Urinary bladder (tissue), 4 donors: Measurements from ENCODE around the gene RIOK2. TPM values are rescaled to one million over a fixed set of nuclear protein-coding genes. Genes with fewer than 3 reads are reported as not detected.

ENCODE experiments used
- DNase-seq: peaks from one replicate; pipeline ENCODE4 v3.0.0-alpha.2; 2015; ENCODE audit errors: extremely low spot score
- H3K27ac ChIP-seq: one replicate; pipeline ENCODE4 v1.5.1; 2013; ENCODE audit warnings: low read depth, mild to moderate bottlenecking, moderate library complexity
- H3K36me3 ChIP-seq: one replicate; pipeline ENCODE4 v1.6.1; 2013; ENCODE audit warnings: mild to moderate bottlenecking, moderate library complexity; ENCODE audit not compliant: insufficient read depth
- H3K4me1 ChIP-seq: one replicate; pipeline ENCODE4 v1.6.1; 2013; ENCODE audit warnings: mild to moderate bottlenecking, moderate library complexity; ENCODE audit not compliant: insufficient read depth
- H3K4me3 ChIP-seq: one replicate; pipeline ENCODE4 v1.5.1; 2013; ENCODE audit warnings: low read depth, low read length
- WGBS: extraction: QIAGEN DNeasy Blood & Tissue Kit; methylation state at CpG from one replicate; pipeline ENCODE4 v1.1.7; 2013; 5-methylcytosine and 5-hydroxymethylcytosine counted together
- polyA plus RNA-seq: library from polyadenylated mRNA; stranded (reverse); fragments of 200-250 nt; gene quantifications from one replicate; pipeline ENCODE4 v1.2.3, GENCODE V29; 2013
- total RNA-seq: library from RNA; depleted of rRNA; stranded (reverse); fragments of >200 nt; gene quantifications from one replicate; pipeline ENCODE4 v1.2.3, GENCODE V29; 2014
- donor health status: healthy with polysubstance abuse.
- donor health status: healthy.

RIOK2 gene
- total RNA-seq = 38.8 TPM
- 10.2 TPM for polyA plus RNA-seq

DNA sequence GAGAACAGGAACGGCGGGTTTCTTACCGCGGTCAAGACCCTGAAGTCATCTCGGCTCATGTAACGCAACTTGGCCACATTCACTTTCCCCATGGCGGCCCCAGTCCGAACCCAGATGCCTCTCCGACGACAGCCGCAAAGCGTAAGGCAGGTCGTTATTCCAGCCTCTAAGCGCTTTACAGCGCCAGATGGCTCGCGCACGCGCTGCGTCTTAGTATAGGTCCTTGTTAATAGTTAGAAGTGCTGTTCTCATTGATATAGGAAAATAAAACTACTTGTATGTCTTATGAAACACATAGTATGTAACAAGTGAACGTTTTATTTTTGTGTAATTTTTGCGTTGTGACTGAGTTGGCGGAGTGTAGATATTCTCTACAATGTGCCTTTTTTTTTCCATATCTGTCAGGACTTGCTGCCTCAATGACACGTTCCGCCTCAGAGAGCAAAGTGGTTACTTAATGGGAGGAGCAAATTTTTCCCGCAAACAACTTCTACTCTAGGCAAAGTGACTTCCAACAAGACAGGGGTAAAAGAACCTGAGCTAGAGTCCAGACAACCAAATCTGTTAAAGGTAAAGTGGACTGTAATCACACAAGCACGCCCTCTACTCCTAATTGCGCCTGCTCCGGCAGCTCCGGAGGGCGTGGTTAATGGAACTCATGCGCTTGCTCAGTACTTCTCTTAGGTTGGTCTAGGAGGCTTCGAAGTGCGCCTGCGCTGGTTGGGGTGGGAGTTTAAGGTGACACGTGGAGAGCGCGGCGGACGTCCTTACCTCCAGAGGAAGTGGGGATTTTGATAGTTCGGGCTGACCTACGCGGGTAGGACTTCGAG, at the start of gene RIOK2:
Gene RIOK2 (minus strand): TSS at position 148 of the 830 bp plus-strand sequence. CDS start 56 bp downstream, at position 92.
- under 1% methylated on average over 44 of the region's 44 CpGs for WGBS

DNA sequence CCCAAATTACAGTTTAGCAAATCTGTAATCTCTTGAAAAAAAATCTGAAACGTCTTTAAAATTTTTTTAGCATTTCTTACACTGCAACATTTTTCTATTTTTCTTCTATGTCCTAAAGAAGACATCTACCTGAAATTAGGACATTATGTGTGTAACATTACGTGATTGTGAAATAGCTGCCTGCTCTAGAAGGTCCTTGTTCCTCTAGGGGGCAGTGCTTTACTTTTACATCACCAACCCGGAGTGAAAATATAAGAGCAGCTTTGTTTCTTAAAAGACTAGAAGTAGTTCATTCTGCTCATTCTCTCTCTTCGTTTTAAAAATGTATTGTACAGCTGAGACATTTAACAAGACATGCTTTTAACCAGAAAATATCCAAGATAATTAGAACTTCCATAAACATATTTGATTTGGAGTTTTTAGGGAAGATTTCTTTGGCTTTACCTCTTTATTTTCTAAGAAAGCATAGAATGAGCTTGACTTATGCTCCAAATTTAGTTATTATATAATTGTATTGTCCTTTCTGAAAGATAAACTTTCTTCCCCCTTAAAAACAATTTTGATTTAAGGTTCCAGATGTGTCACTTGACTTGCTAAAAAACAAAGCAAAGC, 48.1 kb upstream of the RIOK2 start:
- Histone ChIP-seq H3K36me3 (no peaks in the 10 kb centered on the region), H3K27ac (no peak overlapping the region)
- peak; percentile 58 for DNase-seq

More for the DNA sequence above, at the start of gene RIOK2:
- peak; percentile 94 for DNase-seq
- H3K27ac ChIP-seq = peak within 1 kb of the TSS; percentile 84
- H3K4me3 ChIP-seq = peak within 1 kb of the TSS; percentile 94
- no peaks in the 10 kb centered on the region for H3K4me1 ChIP-seq
- H3K36me3 ChIP-seq = no peaks in the 10 kb centered on the region

DNA sequence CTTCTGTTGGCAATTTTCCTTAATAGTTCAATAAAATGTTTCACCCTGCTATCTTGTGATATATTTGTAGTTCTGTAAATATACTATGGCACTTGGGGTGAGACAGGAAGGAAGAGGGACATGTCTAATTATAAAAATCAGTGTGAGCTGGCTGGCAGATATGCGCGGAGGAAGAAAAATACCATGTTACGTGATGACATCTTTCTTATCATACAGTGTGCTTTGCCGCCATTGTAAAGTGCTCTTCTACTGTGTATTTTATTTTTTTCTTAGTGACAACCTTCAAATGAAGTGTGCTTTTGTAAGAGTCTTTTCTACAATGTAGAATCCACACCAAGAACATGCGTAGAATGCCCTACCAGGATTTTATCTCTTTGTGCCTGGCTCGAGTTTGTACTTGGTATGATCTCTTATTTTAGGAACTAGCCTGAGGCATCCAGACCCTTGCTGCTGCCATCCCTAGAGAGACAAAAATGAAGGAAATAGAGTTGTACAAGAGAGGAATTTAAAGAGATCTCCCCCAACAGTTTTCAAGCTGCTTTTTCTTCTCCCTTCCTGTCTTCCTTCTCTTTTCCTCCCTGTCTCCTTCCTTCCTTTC, 46.7 kb upstream of the RIOK2 start:
- DNase-seq = no peak
- Histone ChIP-seq H3K4me3 (no peak overlapping the region), H3K27ac (no peak overlapping the region), H3K4me1 (no peaks in the 10 kb centered on the region), H3K36me3 (no peaks in the 10 kb centered on the region)
- 54% methylated on average over 6 of the region's 6 CpGs for WGBS

More for the DNA sequence above, 48.1 kb upstream of the RIOK2 start:
- WGBS = 4% methylated on average over 4 of the region's 4 CpGs
- Histone ChIP-seq H3K4me1 (no peaks in the 10 kb centered on the region), H3K4me3 (no peak overlapping the region)

DNA sequence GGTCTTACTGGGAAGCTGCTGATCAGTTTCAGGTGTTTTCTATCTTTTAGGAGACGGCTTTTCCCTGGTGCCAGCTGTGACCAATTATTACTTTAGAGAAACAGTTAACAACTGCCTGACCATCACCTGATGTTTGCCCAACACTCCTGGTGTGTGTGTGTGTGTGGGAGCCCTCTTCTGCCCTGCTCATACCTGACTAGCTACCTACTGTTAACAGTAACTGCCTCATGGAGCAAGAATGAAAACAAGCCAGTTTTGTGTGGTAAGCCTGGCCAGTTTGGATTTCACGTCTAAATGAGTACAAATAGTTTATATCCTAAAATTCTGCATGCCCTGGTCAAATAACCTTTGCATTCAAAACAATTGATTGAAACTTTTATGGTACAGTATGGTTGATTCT, 46.1 kb upstream of the RIOK2 start:
- Histone ChIP-seq H3K27ac (no peak overlapping the region), H3K4me3 (no peak overlapping the region), H3K36me3 (no peaks in the 10 kb centered on the region), H3K4me1 (no peaks in the 10 kb centered on the region)
- DNase-seq = no peak
- WGBS = 77% methylated on average over 2 of the region's 2 CpGs

DNA sequence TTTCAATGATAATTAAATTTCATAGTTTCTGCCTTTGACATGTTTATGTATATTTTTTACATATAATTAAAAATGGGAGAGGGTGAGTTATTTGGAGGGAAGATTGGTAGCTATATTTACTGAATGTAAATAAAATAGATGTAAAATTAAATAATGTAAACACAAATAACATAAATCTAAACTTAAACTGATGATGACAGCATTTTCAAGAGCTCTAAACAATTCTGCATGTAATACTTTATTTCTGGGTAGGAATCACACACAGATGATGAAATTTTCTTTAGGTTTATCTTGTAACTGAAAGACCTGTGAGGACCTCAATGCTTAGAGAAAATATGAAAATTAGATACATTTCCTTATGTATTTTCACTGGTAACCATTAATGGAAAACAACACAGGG, 42.2 kb upstream of the RIOK2 start:
- no peak for DNase-seq
- Histone ChIP-seq H3K27ac (no peak overlapping the region), H3K4me1 (no peaks in the 10 kb centered on the region), H3K4me3 (no peak overlapping the region), H3K36me3 (no peaks in the 10 kb centered on the region)

DNA sequence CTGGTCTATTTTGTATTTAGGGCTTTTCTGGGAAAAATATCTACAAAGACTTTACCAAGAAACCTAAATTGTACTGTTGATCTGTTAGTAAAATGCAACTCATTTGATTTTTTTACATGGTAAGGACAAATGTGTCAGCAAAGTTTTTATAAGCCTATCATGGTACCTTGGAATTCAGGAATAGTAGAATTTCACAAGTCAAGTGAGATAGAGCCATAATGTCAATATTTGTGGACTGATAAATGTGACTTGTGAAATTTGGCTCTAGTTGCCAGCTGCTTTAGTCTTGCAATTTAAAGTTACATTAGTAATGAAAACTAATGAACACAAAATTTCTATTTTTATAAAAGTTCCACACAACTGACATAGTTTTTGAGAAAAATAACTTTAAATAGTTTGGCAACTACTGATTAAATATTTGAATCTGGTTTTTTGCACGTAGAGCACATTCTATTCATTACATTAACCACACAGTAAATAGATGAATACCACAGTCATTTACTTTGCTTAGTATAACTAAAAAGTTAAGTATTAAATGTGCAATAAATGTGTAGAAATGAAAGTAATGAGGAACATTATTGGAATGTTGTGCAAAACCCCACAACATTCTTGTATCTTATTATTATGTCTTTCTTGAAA, 41.2 kb upstream of the RIOK2 start:
- no peak overlapping the region for H3K27ac ChIP-seq
- no peaks in the 10 kb centered on the region for H3K4me1 ChIP-seq
- DNase-seq = no peak
- no peak overlapping the region for H3K4me3 ChIP-seq
- WGBS = 61% methylated on average over 1 of the region's 1 CpG
- no peaks in the 10 kb centered on the region for H3K36me3 ChIP-seq

DNA sequence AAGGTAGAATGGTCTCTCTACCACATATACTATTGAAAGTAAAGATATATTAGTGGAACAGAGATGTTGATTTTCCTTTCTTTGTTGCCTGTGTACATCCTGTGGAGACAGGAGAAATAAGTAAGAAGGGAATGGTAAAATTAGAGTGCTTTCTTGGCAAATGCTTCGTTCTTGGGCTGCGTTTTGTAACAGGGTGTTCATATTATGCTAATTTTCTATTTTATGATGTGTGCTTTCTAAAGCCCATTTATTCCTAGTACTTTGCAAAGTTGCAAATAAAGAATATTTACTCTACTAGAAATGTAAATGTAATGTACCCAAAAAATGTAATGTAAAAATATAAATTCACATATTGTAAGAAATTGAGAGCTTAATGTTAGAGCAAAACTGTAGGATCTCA, 40.5 kb upstream of the RIOK2 start:
- 81% methylated on average over 2 of the region's 2 CpGs for WGBS
- no peak for DNase-seq
- Histone ChIP-seq H3K27ac (no peak overlapping the region), H3K36me3 (no peaks in the 10 kb centered on the region), H3K4me3 (no peak overlapping the region), H3K4me1 (no peaks in the 10 kb centered on the region)

DNA sequence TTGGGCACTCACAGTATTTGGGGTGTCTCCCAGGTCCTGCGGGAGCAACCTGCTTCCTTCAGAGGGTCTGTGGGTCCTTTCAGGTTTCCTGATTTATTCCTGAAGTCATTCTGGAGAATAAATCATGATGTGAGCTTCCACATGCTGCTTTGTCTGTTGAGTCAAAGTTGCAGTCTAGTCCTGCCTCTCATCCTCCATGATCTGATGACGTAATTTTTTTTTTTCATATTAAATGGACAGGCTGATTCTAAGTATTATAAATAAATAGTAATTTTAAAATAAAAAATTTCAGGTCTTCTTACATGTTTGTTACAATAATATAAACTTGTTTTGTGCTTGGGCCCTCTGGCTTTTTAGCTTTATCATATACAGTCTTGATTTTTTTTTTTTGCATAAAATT, 26.3 kb upstream of the RIOK2 start:
- DNase-seq = no peak
- no peak overlapping the region for H3K4me3 ChIP-seq
- no peaks in the 10 kb centered on the region for H3K4me1 ChIP-seq
- H3K36me3 ChIP-seq = no peaks in the 10 kb centered on the region
- WGBS = 87% methylated on average over 2 of the region's 2 CpGs
- H3K27ac ChIP-seq = no peak overlapping the region

DNA sequence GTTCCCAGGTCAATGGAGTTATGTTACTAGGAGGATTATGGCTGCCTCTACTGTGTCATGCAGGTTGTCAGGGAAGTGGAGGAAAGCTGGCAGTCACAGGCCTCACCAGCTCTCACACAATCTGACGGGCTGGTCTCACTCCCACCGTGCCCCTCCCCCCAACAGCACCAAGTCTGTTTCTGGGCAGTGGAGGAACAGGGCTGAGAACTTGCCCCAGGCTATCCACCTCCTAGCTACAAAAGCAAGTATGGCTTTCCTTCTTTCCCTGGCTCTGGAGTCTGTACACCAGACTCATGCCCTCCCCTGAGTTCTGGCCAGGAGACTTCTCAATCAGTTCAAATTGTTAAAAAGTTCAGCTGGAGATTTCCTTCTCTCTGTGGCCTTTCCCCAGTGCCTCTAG, 25.7 kb upstream of the RIOK2 start:
- WGBS = 71% methylated on average over 2 of the region's 2 CpGs
- H3K4me1 ChIP-seq = no peaks in the 10 kb centered on the region
- DNase-seq = no peak

DNA sequence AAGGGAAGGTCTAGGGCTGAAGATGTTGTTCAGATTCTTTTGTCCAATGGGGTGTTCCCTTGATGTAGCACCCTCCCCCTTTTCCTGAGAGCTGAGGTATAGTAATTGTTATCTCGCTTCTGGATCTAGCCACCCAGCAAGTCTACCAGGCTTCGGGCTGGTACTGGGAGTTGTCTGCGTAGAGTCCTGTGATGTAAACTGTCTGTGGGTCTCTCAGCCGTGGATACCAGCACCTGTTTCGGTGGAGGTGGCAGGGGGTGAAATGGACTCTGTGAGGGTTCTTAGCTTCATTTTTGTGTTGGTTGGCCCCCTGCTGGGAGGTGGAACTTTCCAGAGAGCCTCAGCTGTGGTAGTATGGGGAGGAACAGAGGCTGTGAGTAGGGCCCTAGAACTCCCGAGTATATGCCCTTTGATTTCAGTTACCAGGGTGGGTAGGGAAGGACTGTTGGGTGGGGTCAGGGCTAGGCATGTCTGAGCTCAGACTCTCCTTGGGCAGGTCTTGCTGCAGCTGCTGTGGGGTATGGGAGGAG, 25.2 kb upstream of the RIOK2 start:
- no peak for DNase-seq
- no peaks in the 10 kb centered on the region for H3K36me3 ChIP-seq
- no peak overlapping the region for H3K27ac ChIP-seq
- WGBS = 94% methylated on average over 6 of the region's 6 CpGs
- no peaks in the 10 kb centered on the region for H3K4me1 ChIP-seq
- H3K4me3 ChIP-seq = no peak overlapping the region

More for the DNA sequence above, 25.7 kb upstream of the RIOK2 start:
- Histone ChIP-seq H3K36me3 (no peaks in the 10 kb centered on the region), H3K4me3 (no peak overlapping the region), H3K27ac (no peak overlapping the region)

DNA sequence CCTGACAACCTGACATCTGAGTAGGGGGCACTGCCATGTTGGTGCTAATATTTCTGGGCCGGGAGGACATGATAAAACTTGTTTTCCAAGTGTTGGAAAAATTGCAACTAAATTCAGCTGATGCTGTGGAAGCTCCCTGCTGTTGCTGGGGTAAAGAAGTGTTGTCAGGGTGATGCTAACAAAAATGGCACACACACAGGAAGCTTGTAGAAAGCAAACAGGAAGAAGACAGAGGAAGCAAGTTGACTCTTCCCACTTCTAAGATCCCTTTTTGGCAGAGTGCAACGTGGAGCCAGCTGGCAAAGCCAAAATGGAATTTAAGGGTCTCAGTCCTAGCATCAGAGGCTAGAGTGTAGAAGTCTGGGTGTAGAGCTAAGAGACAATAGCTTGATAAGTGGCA, 11.3 kb upstream of the RIOK2 start:
- WGBS = 39% methylated on average over 2 of the region's 2 CpGs
- Histone ChIP-seq H3K4me1 (no peaks in the 10 kb centered on the region), H3K4me3 (no peak overlapping the region), H3K27ac (no peak overlapping the region), H3K36me3 (no peaks in the 10 kb centered on the region)
- no peak for DNase-seq

DNA sequence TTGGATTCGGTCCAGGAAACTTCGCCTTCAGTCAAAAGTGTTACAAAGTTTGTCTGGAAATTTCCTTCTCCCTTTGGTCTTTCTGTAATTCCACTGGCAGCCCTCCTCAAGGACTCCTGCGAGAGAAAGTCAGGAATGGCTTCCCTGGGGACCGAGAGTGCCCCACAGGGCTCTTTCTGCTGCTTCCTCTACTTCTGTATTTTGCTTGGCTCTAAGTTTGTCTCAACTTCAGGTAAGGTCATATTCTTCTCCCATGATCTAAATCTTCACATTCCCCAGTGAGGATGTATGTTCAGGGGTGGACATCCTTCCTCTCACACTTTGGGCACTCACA, 10.3 kb upstream of the RIOK2 start:
- WGBS = 84% methylated on average over 4 of the region's 4 CpGs
- Histone ChIP-seq H3K4me3 (no peak overlapping the region), H3K36me3 (no peaks in the 10 kb centered on the region), H3K4me1 (no peaks in the 10 kb centered on the region), H3K27ac (no peak overlapping the region)
- no peak for DNase-seq

DNA sequence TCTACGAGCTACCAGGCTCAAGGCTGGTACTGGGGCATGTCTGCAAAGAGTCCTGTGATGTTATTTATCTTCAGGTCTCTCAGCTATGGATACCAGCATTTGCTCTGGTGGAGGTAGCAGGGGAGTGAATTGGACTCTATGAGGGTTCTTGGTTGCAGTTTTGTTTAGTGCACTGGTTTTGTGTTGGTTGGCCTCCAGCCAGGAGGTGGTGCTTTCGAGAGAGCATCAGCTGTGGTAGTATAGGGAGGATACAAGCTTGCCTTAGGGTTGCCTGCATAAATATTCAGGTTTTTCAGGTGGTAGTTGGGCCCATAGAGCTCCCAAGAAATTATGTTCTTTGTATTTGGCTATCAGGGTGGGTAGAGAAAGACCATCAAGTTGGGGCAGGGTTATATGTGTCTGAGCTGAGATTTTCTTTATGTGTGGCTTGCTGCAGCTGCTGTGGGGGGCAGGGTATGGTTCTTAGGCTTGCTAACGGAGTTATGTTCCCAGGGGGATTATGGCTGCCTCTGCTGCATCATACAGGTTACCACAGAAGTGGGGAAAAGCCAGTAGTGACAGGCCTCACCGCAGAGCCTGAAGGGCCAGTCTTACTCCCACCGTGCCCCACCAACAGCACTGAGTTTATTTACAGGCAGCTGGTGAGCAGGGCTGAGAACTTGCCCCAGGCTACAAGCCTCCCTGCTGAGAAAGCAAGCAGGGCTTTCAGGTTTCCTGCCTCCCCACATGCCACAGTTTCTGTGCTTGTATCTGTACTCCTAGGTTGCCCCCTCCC, 9.7 kb upstream of the RIOK2 start:
- Histone ChIP-seq H3K36me3 (no peaks in the 10 kb centered on the region), H3K4me1 (no peaks in the 10 kb centered on the region), H3K4me3 (no peak overlapping the region), H3K27ac (no peak overlapping the region)
- DNase-seq = no peak
- WGBS = 69% methylated on average over 5 of the region's 5 CpGs
